Neural crest cell (in vitro differentiated cells): ENCODE measurements around the gene FBXO31. TPM values are rescaled to one million over a fixed set of nuclear protein-coding genes. Genes with fewer than 3 reads are reported as not detected.

Experiments used
- DNase-seq: peaks from one replicate; pipeline ENCODE4 v3.0.0; 2021; ENCODE audit warnings: low read depth, mixed read lengths, low spot score
- H3K27ac Mint-ChIP-seq: one replicate; pipeline ENCODE4 v1.8.0; 2021; ENCODE audit warnings: mild to moderate bottlenecking, mixed read lengths; ENCODE audit not compliant: unreplicated experiment
- H3K27me3 Mint-ChIP-seq: 2 replicates; pipeline ENCODE4 v1.8.0; 2021; ENCODE audit warnings: low read depth, mild to moderate bottlenecking, mixed read lengths
- H3K36me3 Mint-ChIP-seq: 2 replicates; pipeline ENCODE4 v1.8.0; 2021; ENCODE audit warnings: low read depth, mild to moderate bottlenecking, mixed read lengths
- H3K4me1 Mint-ChIP-seq: 2 replicates; pipeline ENCODE4 v1.8.0; 2021; ENCODE audit warnings: mixed read lengths
- H3K4me3 Mint-ChIP-seq: one replicate; pipeline ENCODE4 v1.8.0; 2021; ENCODE audit warnings: mild to moderate bottlenecking, mixed read lengths
- H3K9me3 Mint-ChIP-seq: 2 replicates; pipeline ENCODE4 v1.8.0; 2021; ENCODE audit warnings: mixed read lengths
- CTCF ChIP-seq: fragments of 200-600 bp; sonication (generic); conservative IDR thresholded peaks from 2 replicates; pipeline ENCODE4 v1.5.0; 2021; ENCODE audit warnings: antibody characterized with exemption, mild to moderate bottlenecking
- total RNA-seq: library from RNA; stranded (reverse); gene quantifications from 2 replicates; pipeline ENCODE4 v1.2.1, GENCODE V29; 2021

Gene FBXO31
- total RNA-seq, 1 donor from 2014 or later, result 23.7 TPM

- Mint-ChIP-seq H3K36me3 (no peaks in the 10 kb centered on the region), H3K27me3 (no peaks in the 10 kb centered on the region)
Observed at GRCh38 chr16:87350031-87350430, 33.5 kb downstream of the FBXO31 start.

GRCh38 chr16:87348616-87349157 is 34.9 kb downstream of the FBXO31 start:
- Mint-ChIP-seq H3K4me3 (no peak overlapping the region), H3K9me3 (no peaks in the 10 kb centered on the region), H3K27ac (peak overlapping the region; percentile 67), H3K36me3 (no peaks in the 10 kb centered on the region), H3K4me1 (peaks cover 11% of the 10 kb centered on the region), H3K27me3 (no peaks in the 10 kb centered on the region)
- DNase-seq, result no peak
- TF ChIP-seq CTCF, result no peak

More at GRCh38 chr16:87350031-87350430, 33.5 kb downstream of the FBXO31 start:
- no peak for DNase-seq
- H3K4me3 Mint-ChIP-seq, result no peak overlapping the region
- no peaks in the 10 kb centered on the region for H3K9me3 Mint-ChIP-seq
- no peak for TF ChIP-seq CTCF
- peaks cover 7% of the 10 kb centered on the region for H3K4me1 Mint-ChIP-seq
- H3K27ac Mint-ChIP-seq, result peak overlapping the region; percentile 46

- TF ChIP-seq CTCF, result no peak
- peaks cover 14% of the 10 kb centered on the region for H3K4me1 Mint-ChIP-seq
- no peaks in the 10 kb centered on the region for H3K9me3 Mint-ChIP-seq
- H3K27ac Mint-ChIP-seq, result no peak overlapping the region
- DNase-seq, result no peak
- no peaks in the 10 kb centered on the region for H3K27me3 Mint-ChIP-seq
- H3K36me3 Mint-ChIP-seq, result no peaks in the 10 kb centered on the region
- no peak overlapping the region for H3K4me3 Mint-ChIP-seq
Observed at GRCh38 chr16:87347932-87348615, 35.5 kb downstream of the FBXO31 start.

DNA sequence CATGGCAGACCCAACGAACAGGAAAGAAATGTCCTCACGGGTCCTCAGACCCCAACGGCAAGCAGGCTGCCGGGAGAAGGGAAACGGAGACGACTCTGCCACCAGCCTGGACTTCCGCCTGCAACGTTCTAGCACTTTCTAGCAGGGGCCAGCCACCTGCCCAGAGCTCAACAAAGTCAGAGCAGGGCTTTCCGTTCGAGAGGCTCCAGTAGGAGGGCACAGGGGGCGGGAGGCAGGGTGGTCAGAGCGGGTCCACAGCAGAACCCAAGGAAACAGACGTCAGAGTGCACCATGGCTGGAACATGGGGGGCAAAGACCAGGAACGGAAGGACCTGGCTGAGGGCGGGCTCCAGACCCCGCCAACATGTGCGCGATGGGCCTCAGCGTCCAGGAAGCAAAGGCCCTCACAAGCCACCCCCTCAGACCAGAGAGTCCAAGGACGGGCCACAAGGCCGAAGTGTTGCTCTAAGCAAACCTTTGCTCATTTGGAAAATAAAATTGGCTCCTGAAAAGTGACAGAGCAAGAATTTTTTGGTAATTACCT is 37.0 kb downstream of the FBXO31 start:
- no peaks in the 10 kb centered on the region for H3K27me3 Mint-ChIP-seq
- no peak overlapping the region for H3K27ac Mint-ChIP-seq
- peaks cover 16% of the 10 kb centered on the region for H3K4me1 Mint-ChIP-seq
- no peak for TF ChIP-seq CTCF
- no peaks in the 10 kb centered on the region for H3K36me3 Mint-ChIP-seq
- no peaks in the 10 kb centered on the region for H3K9me3 Mint-ChIP-seq
- no peak overlapping the region for H3K4me3 Mint-ChIP-seq
- DNase-seq, result no peak

GRCh38 chr16:87345726-87346424 is 37.7 kb downstream of the FBXO31 start:
- no peak for DNase-seq
- Mint-ChIP-seq H3K4me1 (peaks cover 16% of the 10 kb centered on the region), H3K27me3 (no peaks in the 10 kb centered on the region), H3K27ac (peak overlapping the region; percentile 54), H3K4me3 (no peak overlapping the region), H3K9me3 (no peaks in the 10 kb centered on the region), H3K36me3 (no peaks in the 10 kb centered on the region)
- TF ChIP-seq CTCF, result no peak
